ENCODE measurements around the gene CEACAM21.

CEACAM21 gene

GRCh38 chr19:41575998-41576397 is at the start of gene CEACAM21:
CEACAM21 (plus strand) TSS chr19:41576166; CDS start chr19:41576275, 109 bp downstream.
- DNase-seq, result no peak

- no peak for DNase-seq
These were observed 48.9 kb upstream of the CEACAM21 start for GRCh38 chr19:41527089-41527488.

GRCh38 chr19:41528106-41528505 is 47.9 kb upstream of the CEACAM21 start:
- DNase-seq, result no peak

GRCh38 chr19:41529484-41530183 is 46.3 kb upstream of the CEACAM21 start:
- no peak for DNase-seq

GRCh38 chr19:41530184-41530534 is 45.8 kb upstream of the CEACAM21 start:
- DNase-seq, result no peak

GRCh38 chr19:41530761-41531301 is 45.1 kb upstream of the CEACAM21 start:
- no peak for DNase-seq

- DNase-seq, result no peak
These were observed 44.3 kb upstream of the CEACAM21 start for GRCh38 chr19:41531438-41532311.

GRCh38 chr19:41532526-41532925 is 43.4 kb upstream of the CEACAM21 start:
- no peak for DNase-seq

GRCh38 chr19:41533671-41534215 is 42.2 kb upstream of the CEACAM21 start:
- peak in 1 of 3 experiments; percentile 2 for DNase-seq

- DNase-seq, result no peak
These were observed 40.8 kb upstream of the CEACAM21 start for GRCh38 chr19:41535029-41535622.

- peak in 1 of 3 experiments; percentile 21 for DNase-seq
These were observed 38.2 kb upstream of the CEACAM21 start for GRCh38 chr19:41537789-41538188.

- DNase-seq, result peak in 1 of 3 experiments; percentile 9
These were observed 35.8 kb upstream of the CEACAM21 start for GRCh38 chr19:41540041-41540695.

- DNase-seq, result peak; percentile 10 to 68 (median 53)
These were observed 33.9 kb upstream of the CEACAM21 start for GRCh38 chr19:41541990-41542584.

- DNase-seq, result no peak
These were observed 33.3 kb upstream of the CEACAM21 start for GRCh38 chr19:41542622-41543021.

- DNase-seq, result no peak
These were observed 32.4 kb upstream of the CEACAM21 start for GRCh38 chr19:41543582-41543981.

- no peak for DNase-seq
These were observed 30.4 kb upstream of the CEACAM21 start for GRCh38 chr19:41545547-41545946.

GRCh38 chr19:41546386-41546789 is 29.6 kb upstream of the CEACAM21 start:
- no peak for DNase-seq

- no peak for DNase-seq
These were observed 29.0 kb upstream of the CEACAM21 start for GRCh38 chr19:41546961-41547360.

GRCh38 chr19:41547569-41547968 is 28.4 kb upstream of the CEACAM21 start:
- DNase-seq, result no peak

GRCh38 chr19:41548047-41548446 is 27.9 kb upstream of the CEACAM21 start:
- DNase-seq, result no peak

GRCh38 chr19:41548954-41549688 is 26.8 kb upstream of the CEACAM21 start:
- DNase-seq, result no peak
